GM19452 (cell line): ENCODE data around the gene LDLRAD1.
"Not testable (repeated sequence)": the region's sequence is repeated elsewhere in the genome, so short reads cannot be mapped to it uniquely, and the experiment has no call there.

Source experiments
- ATAC-seq: cut with Tn5 transposase; IDR thresholded peaks from one replicate; pipeline ENCODE4 v1.9.1; 2021; ENCODE audit not compliant: unreplicated experiment

LDLRAD1 gene, protein sequence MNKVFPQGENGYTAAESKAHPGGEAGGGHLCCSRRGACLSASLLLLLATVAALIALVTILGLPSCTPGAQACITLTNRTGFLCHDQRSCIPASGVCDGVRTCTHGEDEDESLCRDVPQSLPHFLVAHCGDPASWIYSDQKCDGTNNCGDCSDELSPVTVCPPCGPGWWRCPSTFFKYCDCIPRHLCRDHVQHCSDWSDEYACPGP

DNA sequence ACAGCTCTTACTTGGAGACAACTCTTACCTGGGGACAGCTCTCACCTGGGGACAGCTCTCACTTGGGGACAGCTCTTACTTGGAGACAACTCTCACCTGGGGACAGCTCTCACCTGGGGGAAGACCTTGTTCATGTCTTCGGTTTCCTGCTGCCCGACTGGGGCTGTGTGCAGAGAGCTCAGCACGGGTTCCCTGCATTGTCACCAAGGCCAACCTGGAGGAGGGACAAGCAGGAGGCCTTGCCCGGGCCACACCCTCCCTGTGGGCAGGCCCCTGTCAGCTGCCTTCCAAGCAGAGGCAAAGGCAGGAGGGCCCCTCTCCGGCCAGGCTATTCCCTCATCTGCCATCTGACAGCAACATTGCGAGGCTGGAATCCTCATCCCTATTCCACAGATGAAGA lies at the start of gene LDLRAD1:
LDLRAD1 (minus strand) TSS at position 208 of the 400 bp plus-strand sequence; CDS start at position 134, 74 bp downstream.
- ATAC-seq: no peak

DNA sequence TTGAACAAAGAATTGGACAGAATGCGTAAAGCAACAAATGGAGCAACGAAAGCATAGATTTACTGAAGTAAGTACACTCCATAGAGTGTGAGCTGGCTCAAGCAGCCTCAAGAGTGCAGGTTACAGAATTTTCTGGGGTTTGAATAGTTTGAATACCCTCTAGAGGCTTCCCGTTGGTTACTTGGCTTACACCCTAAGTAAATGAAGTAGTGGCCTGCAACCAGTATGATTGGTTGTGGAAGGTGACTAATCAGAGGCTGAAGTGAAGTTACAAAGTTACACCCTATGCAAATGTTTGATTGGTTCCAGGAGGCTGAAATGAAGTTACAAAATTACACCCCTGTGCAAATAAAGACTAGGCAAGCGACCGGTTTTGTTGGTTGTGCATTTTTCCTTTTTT lies 46.3 kb upstream of the LDLRAD1 start:
- no peak for ATAC-seq

DNA sequence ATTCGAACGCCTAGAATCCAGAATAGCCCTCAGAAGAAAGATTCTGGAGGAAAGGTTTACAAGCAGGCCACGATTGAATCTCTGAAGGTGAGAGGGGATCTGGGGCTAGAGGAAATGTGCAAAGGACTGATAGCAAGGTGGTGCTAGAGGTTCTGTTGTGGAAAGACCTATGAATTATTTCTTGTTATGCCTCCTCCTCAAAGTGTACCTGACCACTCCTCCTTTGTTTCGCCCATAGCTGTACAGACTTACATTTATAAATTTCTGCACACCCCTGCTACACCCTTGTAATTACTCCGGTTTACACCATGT lies 36.4 kb upstream of the LDLRAD1 start:
- no peak for ATAC-seq

DNA sequence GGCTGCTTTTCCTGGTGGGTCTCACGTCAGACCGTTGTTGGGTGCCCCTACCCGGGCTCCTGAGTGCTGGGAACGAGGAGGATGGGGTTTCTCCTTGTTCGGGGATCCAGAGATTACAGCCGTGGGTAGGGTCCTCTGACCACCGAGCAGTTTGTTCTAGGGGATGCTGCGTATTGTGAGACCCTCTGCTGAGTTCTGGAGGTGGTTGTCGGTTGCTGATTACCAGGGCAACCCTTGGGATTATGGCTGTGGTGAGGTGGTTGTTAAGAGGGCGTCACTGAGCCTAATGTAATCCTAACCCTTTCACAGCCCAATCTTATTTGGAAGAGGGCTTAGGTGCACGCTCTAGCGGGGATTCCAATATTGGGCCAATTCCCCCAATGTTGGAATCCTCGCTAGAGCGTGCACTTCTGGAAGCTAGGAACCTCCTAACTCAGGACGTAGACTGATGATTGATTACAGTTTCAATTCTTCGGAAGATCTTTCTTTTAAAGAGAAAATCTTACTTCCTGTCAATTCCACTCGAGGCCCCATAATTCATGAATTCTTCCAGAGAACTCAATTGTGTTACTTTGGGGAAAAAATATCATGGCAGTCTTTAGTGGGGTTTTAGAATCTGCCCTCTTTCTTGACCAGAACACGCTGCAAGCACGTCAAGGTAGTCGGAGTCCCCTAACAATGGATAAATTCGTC lies 35.9 kb upstream of the LDLRAD1 start:
- ATAC-seq: no peak

DNA sequence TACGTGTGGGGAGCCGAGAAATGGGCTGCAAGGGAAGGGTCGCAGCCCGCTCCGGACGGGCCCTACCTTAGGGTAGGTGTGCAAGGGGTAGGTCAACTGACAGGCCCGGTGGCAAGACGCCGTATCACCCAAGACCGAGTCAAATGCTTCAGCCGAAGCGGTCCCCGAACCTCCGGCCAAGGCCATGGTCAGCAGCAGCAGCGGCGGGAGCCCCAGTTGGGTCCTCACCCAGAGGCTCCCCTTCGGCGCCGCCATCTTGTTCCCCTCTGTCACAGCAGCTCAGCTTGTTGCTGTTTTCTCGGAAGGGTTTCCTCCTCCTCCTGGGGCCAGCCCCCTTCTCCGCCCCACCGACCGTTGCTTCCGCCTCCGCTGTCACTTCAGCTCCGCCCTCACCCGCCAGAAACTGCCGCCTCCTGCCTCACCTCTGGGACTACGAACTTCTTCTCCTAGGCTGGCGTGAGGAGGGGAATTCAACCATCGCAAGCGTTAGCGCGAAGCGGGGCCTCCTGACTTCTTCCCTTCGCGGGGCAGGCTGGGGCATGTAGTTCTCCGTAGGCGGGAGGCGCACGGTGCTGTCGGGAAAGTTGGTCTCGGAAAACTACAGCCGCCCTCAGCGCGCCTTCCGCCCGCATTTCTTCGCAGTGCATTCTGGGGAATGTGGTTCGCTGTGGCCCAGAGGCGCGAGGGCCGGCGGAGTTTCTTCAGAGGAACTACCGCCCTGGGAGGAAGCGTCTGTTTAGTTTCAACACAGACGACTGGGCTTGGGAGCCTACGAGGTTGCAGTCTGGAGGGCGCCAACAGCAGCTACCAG lies 35.2 kb upstream of the LDLRAD1 start, which contains the start of the genes TCEANC2 and TMEM59:
TCEANC2 (plus strand) TSS at position 675 of the 811 bp plus-strand sequence. CDS start 815 bp downstream, outside the sequence.
TMEM59 (minus strand) TSS at position 271 of the 811 bp plus-strand sequence; CDS start at position 255, 16 bp downstream.
- ATAC-seq: peak; percentile 93

DNA sequence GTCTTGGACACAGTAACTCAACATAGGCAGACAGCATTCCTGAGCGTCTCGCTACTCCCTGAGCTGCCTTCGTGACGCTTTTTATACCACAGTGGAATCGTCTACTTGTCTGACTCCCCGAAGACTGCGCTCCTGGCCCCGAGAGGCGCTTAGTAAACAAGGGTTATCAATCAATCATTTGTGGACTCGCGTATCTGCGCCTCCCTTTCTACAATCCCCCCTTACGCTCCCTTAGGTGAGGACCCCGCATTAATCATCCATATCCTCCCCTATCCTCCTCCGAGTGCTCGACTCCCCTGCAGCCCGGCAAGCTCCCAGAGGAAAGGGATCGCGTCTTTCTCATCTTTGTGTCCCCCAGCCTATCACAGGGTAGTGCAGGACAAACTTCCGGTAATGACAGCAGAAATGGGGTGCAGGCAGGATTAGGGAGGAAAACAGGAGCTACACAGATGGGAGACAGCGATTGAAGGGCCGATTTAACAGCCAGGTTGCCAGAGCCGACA lies 34.5 kb upstream of the LDLRAD1 start:
- ATAC-seq: no peak

DNA sequence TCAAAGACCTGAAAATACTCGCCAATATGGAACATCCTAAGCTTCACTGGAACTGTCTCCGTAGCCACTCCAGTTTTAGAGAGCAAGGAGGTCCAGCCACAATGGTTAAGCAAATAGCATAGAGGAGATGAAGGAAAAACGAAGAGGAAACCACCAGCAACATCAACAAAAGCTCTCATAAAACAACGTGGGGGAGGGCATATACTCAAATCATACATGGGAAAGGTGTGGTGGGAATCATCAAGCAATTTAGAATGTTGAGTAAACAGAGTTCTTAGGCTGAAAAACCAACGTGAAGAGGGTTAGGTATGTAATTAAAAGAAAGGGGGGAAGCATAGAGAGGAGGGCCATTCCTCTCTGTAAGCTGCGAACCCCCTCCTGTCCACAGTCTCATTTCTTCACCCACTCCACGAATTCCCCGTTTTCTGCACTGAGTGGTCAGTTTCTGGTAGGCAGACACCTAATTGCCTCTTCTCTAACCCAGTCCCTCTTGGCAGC lies 34.0 kb upstream of the LDLRAD1 start:
- ATAC-seq: no peak

DNA sequence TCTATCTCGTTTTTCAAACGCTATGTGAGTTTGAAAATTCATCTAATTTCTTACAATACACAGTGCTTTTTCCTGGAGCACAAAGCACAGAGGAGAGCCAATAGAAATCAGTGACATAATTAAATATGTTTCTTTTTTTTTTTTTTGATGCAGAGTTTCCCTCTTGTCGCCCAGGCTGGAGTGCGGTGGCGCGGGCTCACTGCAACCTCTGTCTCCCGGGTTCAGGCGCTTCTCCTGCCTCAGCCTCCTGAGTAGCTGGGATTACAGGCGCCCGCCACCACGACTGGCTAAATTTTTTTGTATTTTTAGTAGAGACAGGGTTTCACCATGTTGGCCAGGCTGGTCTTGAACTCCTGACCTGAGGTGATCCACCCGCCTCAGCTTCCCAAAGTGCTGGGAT lies 32.4 kb upstream of the LDLRAD1 start:
- not testable (repeated sequence) for ATAC-seq

DNA sequence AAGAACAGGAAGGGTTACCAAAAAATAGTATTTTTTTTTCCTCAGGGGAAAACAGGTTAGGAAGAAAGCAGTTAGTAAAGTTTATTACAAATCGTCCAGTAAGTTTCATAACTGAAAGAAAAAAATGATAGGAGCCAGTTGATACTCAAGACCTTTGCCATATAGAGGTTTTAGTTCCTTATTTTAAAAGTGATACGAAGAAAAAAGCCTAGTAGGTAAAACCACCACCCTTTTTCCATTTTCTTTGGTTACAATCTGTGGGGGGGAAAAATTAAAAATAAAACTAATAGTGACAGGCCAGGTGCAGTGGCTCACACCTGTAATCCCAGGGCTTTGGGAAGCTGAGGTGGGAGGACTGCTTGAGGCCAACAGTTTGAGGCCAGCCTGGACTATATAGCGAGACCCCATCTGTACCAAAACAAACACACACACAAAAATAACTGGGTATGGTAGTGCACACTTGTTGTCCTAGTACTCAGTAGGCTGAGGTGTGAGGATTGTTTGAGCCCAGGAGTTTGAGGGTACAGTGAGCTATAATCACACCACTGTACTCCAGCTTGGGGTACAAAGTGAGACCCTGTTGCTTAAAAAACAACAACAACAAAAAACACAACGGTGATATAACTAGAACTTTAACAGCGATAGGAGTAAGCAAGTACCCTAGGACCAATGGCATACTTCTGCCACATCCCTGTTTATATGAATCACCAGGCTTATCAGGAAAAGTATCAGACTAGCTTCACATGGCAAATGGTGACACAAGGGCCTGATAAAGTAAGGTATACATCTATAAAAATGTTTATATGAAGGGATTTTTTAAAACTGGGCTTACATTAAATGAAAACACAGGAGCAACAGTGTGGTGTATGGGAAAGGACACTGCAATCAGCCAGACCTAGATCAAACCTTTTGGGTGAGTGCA lies 29.7 kb upstream of the LDLRAD1 start:
- ATAC-seq: no peak

DNA sequence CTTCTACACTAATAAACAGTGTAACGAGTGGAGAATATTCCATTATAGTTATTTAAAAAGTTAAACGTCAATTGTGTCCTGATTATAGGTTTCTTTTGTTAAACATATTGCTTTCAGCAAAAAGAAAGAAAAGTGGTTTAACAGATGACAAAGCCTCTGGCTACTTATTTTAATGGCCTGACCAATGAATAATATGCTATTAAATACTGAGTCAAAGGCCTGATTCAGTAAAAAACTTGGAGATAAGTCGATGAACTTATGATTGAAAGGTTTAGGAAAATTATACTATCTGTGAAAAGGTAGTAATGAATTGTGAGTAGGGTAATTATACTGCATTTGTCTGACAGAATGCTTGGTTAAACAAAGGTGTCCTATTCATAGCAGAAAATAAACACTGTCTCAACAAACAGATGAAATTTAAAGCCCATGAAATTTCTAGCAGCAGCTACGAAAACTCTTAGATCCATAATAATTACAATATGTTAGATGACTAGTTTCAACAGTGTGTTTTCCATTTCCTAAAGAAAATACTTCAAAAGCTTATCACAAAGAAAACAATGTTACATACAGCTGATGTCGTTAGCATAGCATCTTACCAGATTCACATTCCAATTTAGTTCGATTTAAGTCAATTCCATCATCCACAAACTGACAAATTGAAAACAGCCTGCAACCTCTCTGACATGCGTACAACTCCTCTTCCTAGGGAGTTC lies 28.8 kb upstream of the LDLRAD1 start:
- ATAC-seq: no peak

DNA sequence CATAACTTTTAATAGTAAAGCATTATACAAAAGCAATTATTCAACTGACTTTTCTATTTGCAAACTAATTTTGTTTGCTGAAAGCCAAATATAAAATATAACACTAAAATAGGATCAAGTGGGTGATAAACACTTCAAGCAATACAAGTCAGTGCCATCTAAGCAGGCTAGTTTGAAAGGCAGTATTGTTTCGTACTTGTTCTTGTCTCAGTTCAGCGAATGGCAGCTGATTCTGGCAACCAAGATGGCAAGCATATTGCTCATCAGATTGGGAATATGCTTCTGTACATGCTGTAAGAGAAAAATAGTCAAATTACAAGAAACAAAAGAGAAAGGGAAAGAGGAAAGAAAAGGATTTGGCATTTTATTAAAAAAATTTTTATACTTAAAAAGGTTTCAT lies 27.5 kb upstream of the LDLRAD1 start:
- no peak for ATAC-seq

DNA sequence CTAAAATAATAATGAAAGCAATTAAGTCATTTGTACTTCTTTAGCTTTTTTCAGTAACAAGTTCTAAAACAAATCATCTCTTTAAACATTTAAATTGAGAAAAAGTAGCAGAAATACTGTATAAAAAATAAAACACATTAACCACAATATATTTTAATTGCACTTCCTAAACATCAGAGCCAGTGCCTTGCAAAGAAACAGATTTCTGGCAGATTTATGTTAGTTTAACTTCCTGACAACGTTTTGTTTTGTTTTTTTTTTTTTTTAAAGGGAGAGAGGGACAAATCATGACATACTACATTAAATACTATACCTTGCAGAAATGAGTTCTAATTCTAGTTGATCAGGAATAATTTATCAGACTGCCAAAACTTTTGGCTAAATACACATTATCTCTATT lies 23.8 kb upstream of the LDLRAD1 start:
- ATAC-seq: no peak

DNA sequence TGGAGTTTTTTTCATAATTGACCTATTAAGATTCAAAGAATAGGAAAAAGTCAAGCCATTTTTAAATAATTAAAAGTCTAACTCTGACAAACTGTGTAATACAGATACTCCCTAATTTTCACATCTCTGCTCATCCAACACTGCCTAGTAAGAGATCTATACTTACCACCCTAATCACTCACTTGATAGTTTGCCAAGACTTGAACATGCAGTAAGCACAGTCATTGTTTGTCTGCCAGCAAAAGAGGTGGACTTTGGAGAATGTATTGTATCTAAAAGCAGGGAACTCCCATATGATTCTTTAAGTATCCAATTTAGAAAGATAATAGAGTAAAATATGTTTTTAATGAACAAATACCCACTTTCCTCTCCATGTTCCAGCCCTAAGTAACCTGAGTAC lies 19.5 kb upstream of the LDLRAD1 start:
- ATAC-seq: no peak

DNA sequence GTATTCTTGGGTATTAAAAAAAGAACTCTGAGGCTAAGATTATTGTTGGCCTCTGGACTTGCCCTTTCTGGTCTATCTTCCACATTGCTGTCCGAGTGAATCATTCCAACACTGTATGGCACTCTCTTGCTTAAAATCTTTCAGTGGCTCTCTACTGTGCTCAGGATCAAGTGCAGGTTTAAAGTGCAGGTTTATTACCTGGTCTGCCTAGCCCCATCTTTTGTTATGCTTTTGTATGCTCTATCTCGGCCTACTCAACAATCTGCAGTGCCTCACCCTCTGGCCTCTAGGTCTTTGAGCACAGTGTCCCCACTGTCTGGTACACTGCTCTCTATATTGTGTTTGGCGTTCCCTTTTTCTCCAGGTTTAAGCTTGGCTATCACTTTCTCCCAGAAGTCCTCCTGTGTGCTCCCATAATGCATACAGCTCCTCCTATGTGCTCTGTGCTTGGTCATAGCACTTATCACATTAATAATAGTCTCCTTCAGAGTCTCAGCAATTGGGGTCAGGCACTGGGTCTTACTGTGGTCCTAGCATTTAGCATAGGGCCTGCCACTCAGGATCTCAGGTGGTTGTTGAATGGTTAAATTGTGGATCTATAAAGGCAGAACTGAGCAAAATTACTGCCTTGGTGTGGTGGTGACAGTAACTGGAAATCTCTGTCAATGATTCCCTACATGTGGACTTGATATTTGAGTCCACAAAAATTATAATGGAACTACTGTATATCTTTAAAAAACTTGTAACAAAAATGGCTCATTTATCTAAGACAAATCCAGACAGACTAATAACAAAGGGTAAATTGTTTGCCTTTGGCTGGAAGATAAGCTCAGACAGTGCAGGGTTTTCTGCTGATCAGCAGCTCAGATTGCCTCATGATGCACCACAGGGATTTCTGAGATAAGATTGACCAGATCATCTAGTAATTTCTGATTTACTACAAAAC lies 10.6 kb upstream of the LDLRAD1 start:
- ATAC-seq: no peak

DNA sequence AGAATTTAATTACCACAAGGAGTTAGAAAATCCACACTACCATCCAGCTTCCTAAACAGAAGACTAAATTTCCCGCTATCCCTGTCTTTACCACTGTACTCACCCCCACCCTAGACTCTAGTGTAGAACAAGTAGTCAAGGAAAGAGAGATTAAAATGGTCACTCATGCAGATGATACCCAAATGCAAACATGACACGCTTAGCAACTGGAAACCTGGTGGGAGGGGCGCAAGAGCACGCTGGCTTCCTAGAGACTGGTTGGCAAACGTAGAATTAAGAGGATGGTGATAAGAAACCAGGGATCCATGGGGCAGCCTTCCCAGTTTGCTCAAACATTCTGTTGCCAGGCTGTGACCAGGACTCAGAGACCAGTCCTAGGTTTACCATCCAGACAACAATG lies 9.9 kb upstream of the LDLRAD1 start:
- ATAC-seq: no peak

DNA sequence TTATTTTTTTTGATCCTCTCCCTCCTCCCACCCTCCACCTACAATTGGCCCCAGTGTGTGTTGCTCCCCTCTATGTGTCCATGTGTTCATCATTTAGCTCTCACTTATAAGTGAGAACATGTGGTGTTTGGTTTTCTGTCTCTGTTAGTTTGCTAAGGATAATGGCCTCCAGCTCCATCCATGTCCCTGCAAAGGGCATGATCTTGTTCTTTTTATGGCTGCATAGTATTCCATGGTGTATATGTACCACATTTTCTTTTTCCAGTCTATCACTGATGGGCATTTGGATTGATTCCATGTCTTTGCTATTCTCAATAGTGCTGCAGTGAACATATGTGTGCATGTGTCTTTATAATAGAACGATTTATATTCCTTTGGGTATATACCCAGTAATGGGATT lies 6.8 kb upstream of the LDLRAD1 start:
- ATAC-seq: not testable (repeated sequence)

DNA sequence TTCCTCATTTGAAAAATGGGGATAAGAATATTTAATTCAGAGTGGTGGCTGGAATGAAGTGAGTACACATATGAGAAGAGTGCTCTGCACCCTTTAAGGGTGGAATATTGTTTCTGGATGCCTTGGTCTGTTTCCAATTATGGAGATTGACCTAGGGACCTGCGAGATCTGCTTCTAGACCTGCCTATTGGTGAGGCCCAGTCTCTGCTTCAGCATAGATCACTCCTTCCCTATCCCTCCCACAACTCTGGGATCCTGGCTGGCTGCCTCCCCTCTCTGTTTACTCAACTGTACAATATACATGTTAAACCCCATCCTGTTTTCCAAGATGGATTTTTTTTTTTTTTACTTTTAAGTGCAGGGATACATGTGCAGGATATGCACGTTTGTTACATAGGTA lies 6.4 kb upstream of the LDLRAD1 start:
- no peak for ATAC-seq

DNA sequence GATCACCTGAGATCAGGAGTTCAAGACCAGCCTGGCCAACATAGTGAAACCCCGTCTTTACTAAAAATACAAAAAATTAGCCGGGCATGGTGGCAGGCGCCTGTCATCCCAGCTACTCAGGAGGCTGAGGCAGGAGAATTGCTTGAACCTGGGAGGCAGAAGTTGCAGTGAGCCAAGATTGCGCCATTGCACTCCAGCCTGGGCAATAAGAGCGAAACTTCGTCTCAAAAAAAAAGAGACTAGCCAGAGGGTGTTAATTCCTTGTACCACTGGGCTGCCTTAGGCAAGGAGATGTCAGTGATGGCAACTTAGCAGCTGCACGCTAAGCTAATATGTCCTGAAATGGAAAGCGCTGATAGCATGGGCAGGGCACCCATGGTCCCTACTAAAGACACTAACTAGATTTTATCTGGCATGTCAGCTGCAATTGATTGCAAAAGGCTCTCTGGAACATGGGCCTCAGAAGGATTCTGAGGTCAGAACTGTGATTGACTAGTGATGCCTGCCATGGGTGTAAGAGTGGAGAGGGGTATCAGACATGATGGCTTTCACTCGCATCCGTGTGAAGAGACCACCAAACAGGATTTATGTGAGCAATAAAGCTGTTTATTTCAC lies 1.7 kb upstream of the LDLRAD1 start:
- not testable (repeated sequence) for ATAC-seq
